Endothelial cell of umbilical vein (primary cell): ENCODE data around the gene PLPPR3. TPM values are rescaled to one million over a fixed set of nuclear protein-coding genes. Genes with fewer than 3 reads are reported as not detected.

Experiments used
- BruUV-seq: library from RNA; stranded (reverse); fragments of 400-500 nt; replicated peaks from 2 replicates; lab custom pipeline; 2021; lab: Mats Ljungman, UMichigan
- CTCF ChIA-PET: fragments of 300-600, 350-600 bp; sonication (Branson Sonifier 250); formaldehyde crosslinking; loops from one replicate; lab custom pipeline; 2021; ENCODE audit warnings: antibody characterized with exemption, inconsistent platforms; lab: Charles Lee
- POLR2A ChIA-PET: fragments of 300-600, 350-600 bp; sonication (Branson Sonifier 250); formaldehyde crosslinking; loops from one replicate; lab custom pipeline; 2021; ENCODE audit warnings: antibody characterized with exemption, inconsistent platforms; lab: Charles Lee
- DNase-seq: peaks from one replicate; pipeline ENCODE4 v3.0.0-alpha.2; 2011; ENCODE audit warnings: low read depth, low spot score
- FAIRE-seq: peaks from 2 replicates; lab custom pipeline; 2011; peaks lifted over from hg19 to GRCh38; lab: Jason Lieb, UNC
- H2AFZ ChIP-seq: 2 replicates; pipeline ENCODE4 v1.6.0; 2012; ENCODE audit warnings: low read depth, low read length, control low read depth, inconsistent platforms
- H3K27ac ChIP-seq: 2 replicates; pipeline ENCODE4 v1.5.1; 2011; ENCODE audit warnings: low read depth, mild to moderate bottlenecking, control low read depth, low read length, moderate library complexity; ENCODE audit not compliant: insufficient read depth
- H3K27me3 ChIP-seq, 2 experiments: 2 replicates each; pipeline versions ENCODE4 v1.6.0 to v1.6.1; 2011; ENCODE audit warnings: low read length in 2 of 2, mixed read lengths in 1 of 2; ENCODE audit not compliant: control insufficient read depth in 2 of 2, insufficient read depth in 2 of 2
- H3K36me3 ChIP-seq, 2 experiments: 2 replicates in 1 of 2; 3 replicates in 1 of 2; pipeline ENCODE4 v1.5.1; 2011; ENCODE audit warnings: low read length in 2 of 2, mild to moderate bottlenecking in 1 of 2, moderate library complexity in 1 of 2; ENCODE audit not compliant: control insufficient read depth in 2 of 2, insufficient read depth in 2 of 2; ENCODE audit errors: extremely low read depth in 1 of 2
- H3K4me1 ChIP-seq: 3 replicates; pipeline ENCODE4 v1.5.1; 2011; ENCODE audit warnings: mild to moderate bottlenecking, low read length; ENCODE audit not compliant: control insufficient read depth, insufficient read depth; ENCODE audit errors: extremely low read depth
- H3K4me2 ChIP-seq: 2 replicates; pipeline ENCODE4 v1.6.1; 2011; ENCODE audit warnings: low read length, control low read depth, mixed read lengths; ENCODE audit not compliant: insufficient read depth
- H3K4me3 ChIP-seq, 3 experiments: fragments of 200-600 bp in 1 of 3; sonication (generic), shearing (Covaris generic) in 1 of 3; replicated peaks in 1 of 3; 2 replicates each; pipeline ENCODE4 v1.5.1; 2011 to 2016; ENCODE audit warnings: control low read depth in 3 of 3, low read length in 3 of 3, mild to moderate bottlenecking in 2 of 3, inconsistent platforms in 1 of 3, low read depth in 1 of 3, moderate library complexity in 1 of 3; ENCODE audit not compliant: insufficient read depth in 1 of 3
- H3K79me2 ChIP-seq: 2 replicates; pipeline ENCODE4 v1.6.0; 2012; ENCODE audit warnings: low read length, inconsistent platforms; ENCODE audit not compliant: control insufficient read depth, insufficient read depth
- H3K9ac ChIP-seq: replicated peaks from 2 replicates; pipeline ENCODE3; 2011; ENCODE audit warnings: low read length, control low read depth; ENCODE audit not compliant: insufficient read depth; ENCODE audit errors: extremely low read depth
- H3K9me1 ChIP-seq: replicated peaks from 3 replicates; pipeline ENCODE4 v1.6.0; 2011; ENCODE audit warnings: mild to moderate bottlenecking, low read length; ENCODE audit not compliant: control insufficient read depth, insufficient read depth; ENCODE audit errors: extremely low read depth
- H3K9me3 ChIP-seq: replicated peaks from 2 replicates; pipeline ENCODE4 v1.5.1; 2012; ENCODE audit warnings: low read length, inconsistent platforms; ENCODE audit not compliant: control insufficient read depth, insufficient read depth
- H4K20me1 ChIP-seq: replicated peaks from 2 replicates; pipeline ENCODE3; 2011; ENCODE audit warnings: mild to moderate bottlenecking, low read length; ENCODE audit not compliant: control insufficient read depth, insufficient read depth; ENCODE audit errors: extremely low read depth
- CTCF ChIP-seq, 2 donors: IDR thresholded peaks; 1 replicate in 1 of 2; 2 replicates in 1 of 2; pipeline ENCODE4 v1.5.1; 2011; ENCODE audit warnings: low read length in 2 of 2, mild to moderate bottlenecking in 2 of 2, moderate library complexity in 2 of 2, control low read depth in 1 of 2, inconsistent platforms in 1 of 2, low read depth in 1 of 2; ENCODE audit not compliant: insufficient read depth in 1 of 2; ENCODE audit errors: extremely low read depth in 1 of 2
- FOS ChIP-seq: IDR thresholded peaks from 2 replicates; pipeline ENCODE4 v1.6.1; 2011; ENCODE audit warnings: mild to moderate bottlenecking, low read length, moderate library complexity, borderline replicate concordance; ENCODE audit not compliant: insufficient read depth
- GATA2 ChIP-seq: IDR thresholded peaks from 2 replicates; pipeline ENCODE4 v1.7.0; 2011; ENCODE audit warnings: low read depth, mild to moderate bottlenecking, moderate library complexity, mixed read lengths, low read length; ENCODE audit not compliant: insufficient read length, insufficient read depth
- JUN ChIP-seq: IDR thresholded peaks from 2 replicates; pipeline ENCODE4 v1.6.1; 2011; ENCODE audit warnings: borderline replicate concordance, low read depth; ENCODE audit not compliant: insufficient read length, insufficient read depth
- MAX ChIP-seq: IDR thresholded peaks from 2 replicates; pipeline ENCODE4 v1.6.1; 2011; ENCODE audit not compliant: insufficient read depth, insufficient read length
- MYC ChIP-seq: IDR thresholded peaks from one replicate; pipeline ENCODE4 v1.6.1; 2011; ENCODE audit warnings: mild to moderate bottlenecking, low read depth, low read length
- POLR2A ChIP-seq: IDR thresholded peaks from 2 replicates; pipeline ENCODE4 v1.6.1; 2012; ENCODE audit warnings: low read depth, mild to moderate bottlenecking, control low read depth, low read length
- POLR2AphosphoS5 ChIP-seq: IDR thresholded peaks from 2 replicates; pipeline ENCODE4 v1.6.1; 2012; ENCODE audit warnings: low read depth, mild to moderate bottlenecking, control low read depth, low read length, moderate library complexity; ENCODE audit not compliant: insufficient read depth
- dilution Hi-C: fragments of 300-500 bp; cut with MboI; formaldehyde crosslinking; loops from one replicate; pipeline ENCODE4 v1.15.0; 2019; ENCODE audit warnings: low sequenced_read_pairs; ENCODE audit not compliant: extremely low pct_ligation_motif_present
- intact Hi-C: fragments of 100-400 bp; cut with micrococcal nuclease; formaldehyde crosslinking; loops from one replicate; pipeline ENCODE4 v1.10.0; 2022
- polyA plus RNA-seq, 4 experiments: library from polyadenylated mRNA; depleted of rRNA in 3 of 4; stranded (reverse) in 3 of 4; unstranded in 1 of 4; fragments of >200 nt; gene quantifications; 2 replicates each; pipeline versions ENCODE4 v1.2.1 to v1.2.3, GENCODE V29; 2011 to 2012; ENCODE audit warnings: missing spikeins in 1 of 4
- total RNA-seq: library from RNA; stranded (reverse); gene quantifications from 2 replicates; pipeline ENCODE4 v1.2.3, GENCODE V29; 2021

PLPPR3 gene
- total and polyA plus RNA-seq, 2 donors (not counting 3 experiments of a cell fraction or from before 2014, with no cell fraction given): 1.1 to 1.2 TPM

DNA sequence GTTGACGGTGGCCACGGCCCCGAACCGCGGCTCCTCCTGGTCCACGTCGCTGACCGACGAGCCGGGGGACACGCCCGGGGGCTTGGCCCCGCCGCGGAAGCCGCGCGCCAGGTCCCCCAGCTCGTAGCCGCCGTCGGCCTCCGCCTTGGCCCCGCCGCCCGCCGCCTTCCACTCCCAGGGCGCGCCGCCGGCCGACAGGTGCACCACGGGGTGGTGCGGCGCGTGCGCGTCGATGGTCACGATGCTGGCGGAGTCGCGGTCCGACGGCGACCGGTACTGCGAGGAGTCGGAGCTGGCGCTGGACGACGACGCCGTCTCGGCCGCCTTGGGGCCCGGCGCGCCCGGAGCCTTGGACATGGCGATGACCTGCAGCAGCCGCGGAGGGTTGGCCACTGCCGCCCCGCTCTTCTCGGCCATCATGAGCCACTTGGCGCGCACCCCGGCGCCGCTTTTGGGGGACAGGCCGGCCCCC lies 9.0 kb downstream of the PLPPR3 start:
- dilution Hi-C loops (no loop called here), intact Hi-C loops (no loop called here)
- POLR2A ChIA-PET: no interaction called here

More for the DNA sequence above, 9.0 kb downstream of the PLPPR3 start:
- Histone ChIP-seq H3K27me3 (no peaks in the 10 kb centered on the region), H3K4me1 (no peaks in the 10 kb centered on the region), H3K9me1 (no peaks in the 10 kb centered on the region), H3K9me3 (no peaks in the 10 kb centered on the region), H3K79me2 (peaks cover 20% of the 10 kb centered on the region), H3K9ac (no peak overlapping the region), H4K20me1 (peaks cover 3% of the 10 kb centered on the region), H3K4me2 (no peak overlapping the region), H3K27ac (no peak overlapping the region), H3K36me3 (peaks cover 28 to 30% of the 10 kb centered on the region in 2 experiments), H3K4me3 (no peak overlapping the region), H2AFZ (no peak overlapping the region)
- TF ChIP-seq FOS: no peak
- TF ChIP-seq POLR2AphosphoS5: no peak
- no peak for TF ChIP-seq MYC
- no peak for TF ChIP-seq CTCF (IDR thresholded peaks at IDR 0.05; ENCODE audit: extremely low read depth in 1 of 2, insufficient read depth in 1 of 2, low read depth in 1 of 2, low read length in 2 of 2)
- TF ChIP-seq GATA2: no peak
- TF ChIP-seq JUN: no peak
- no peak for TF ChIP-seq POLR2A
- no peak for TF ChIP-seq MAX
- no peak for DNase-seq
- no TSS peak for BruUV-seq
- CTCF ChIA-PET: no interaction called here
- no peak for FAIRE-seq
